ENCODE results near the gene VPS25. TPM values are rescaled to one million over a fixed set of nuclear protein-coding genes. Genes with fewer than 3 reads are reported as not detected.

The VPS25 gene
- total and polyA plus RNA-seq, 8 donors, result 4.1 to 79.6 (median 46.5) TPM

DNA sequence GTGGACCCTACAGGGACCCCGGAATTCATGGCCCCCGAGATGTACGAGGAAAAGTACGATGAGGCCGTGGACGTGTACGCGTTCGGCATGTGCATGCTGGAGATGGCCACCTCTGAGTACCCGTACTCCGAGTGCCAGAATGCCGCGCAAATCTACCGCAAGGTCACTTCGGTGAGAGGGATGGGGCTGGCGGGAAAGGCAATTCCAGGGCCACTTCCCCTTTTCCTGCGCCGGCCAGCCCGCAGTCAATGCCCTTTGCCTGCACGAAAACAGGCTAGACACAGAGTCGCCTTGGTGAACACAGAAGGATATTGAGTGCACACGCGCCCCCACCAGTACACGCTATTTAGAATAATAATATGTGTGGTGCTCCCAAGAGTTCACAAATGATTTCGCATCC, 11.2 kb downstream of the VPS25 start:
- 56 to 76% (median 62%) methylated on average over 24 to 25 of the region's 25 CpGs for WGBS, 5 donors
- peaks cover 22 to 47% (median 28%) of the 10 kb centered on the region in 4 donors for H3K4me1 ChIP-seq
- peaks cover 2 to 6% (median 2%) of the 10 kb centered on the region in 4 donors for H3K36me3 ChIP-seq
- no peak for DNase-seq
- H3K27me3 ChIP-seq, result peaks cover 4 to 87% (median 56%) of the 10 kb centered on the region in 3 donors
- no peaks in the 10 kb centered on the region for H3K9me3 ChIP-seq
- intact Hi-C loops (cut with DNase I; ENCODE audit: low total_unique reads), result no loop called here
- no peak overlapping the region for H3K27ac ChIP-seq
- no peak for TF ChIP-seq POLR2AphosphoS5 (IDR thresholded peaks at IDR 0.05)
- TF ChIP-seq, protein P1, sequence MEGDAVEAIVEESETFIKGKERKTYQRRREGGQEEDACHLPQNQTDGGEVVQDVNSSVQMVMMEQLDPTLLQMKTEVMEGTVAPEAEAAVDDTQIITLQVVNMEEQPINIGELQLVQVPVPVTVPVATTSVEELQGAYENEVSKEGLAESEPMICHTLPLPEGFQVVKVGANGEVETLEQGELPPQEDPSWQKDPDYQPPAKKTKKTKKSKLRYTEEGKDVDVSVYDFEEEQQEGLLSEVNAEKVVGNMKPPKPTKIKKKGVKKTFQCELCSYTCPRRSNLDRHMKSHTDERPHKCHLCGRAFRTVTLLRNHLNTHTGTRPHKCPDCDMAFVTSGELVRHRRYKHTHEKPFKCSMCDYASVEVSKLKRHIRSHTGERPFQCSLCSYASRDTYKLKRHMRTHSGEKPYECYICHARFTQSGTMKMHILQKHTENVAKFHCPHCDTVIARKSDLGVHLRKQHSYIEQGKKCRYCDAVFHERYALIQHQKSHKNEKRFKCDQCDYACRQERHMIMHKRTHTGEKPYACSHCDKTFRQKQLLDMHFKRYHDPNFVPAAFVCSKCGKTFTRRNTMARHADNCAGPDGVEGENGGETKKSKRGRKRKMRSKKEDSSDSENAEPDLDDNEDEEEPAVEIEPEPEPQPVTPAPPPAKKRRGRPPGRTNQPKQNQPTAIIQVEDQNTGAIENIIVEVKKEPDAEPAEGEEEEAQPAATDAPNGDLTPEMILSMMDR (IDR thresholded peaks at IDR 0.05), result no peak
- TF ChIP-seq POLR2A (IDR thresholded peaks at IDR 0.05), result no peak
- no peak for TF ChIP-seq EP300 (IDR thresholded peaks at IDR 0.05)
- no peak overlapping the region for H3K4me3 ChIP-seq

DNA sequence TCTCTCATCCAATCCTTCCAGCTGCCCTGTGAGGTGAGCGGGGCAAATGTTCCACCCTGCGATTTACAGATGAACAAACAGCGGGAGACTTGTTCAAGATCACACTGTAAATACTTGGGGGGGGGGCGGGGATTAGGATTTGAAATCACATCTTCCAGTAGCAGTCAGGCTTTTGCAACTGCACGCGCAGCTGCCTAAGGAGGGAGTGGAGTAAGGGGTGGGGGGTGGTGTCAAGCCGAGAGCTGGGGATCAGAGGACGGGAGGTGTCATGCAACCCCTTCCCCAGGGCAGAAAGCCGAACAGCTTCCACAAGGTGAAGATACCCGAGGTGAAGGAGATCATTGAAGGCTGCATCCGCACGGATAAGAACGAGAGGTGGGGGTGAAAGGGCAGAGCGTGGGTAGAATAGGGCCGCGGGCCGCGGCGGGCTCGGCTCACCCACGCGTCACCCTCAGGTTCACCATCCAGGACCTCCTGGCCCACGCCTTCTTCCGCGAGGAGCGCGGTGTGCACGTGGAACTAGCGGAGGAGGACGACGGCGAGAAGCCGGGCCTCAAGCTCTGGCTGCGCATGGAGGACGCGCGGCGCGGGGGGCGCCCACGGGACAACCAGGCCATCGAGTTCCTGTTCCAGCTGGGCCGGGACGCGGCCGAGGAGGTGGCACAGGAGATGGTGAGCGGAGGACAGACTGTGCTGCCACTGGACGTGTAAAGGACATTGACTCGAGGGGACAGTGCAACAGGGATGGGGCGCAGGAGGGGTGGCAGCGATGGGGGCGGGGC, 11.8 kb downstream of the VPS25 start:
- TF ChIP-seq POLR2AphosphoS5 (IDR thresholded peaks at IDR 0.05) (no peak), POLR2A (IDR thresholded peaks at IDR 0.05) (no peak), EP300 (IDR thresholded peaks at IDR 0.05) (no peak)
- TF ChIP-seq, protein P1 (IDR thresholded peaks at IDR 0.05), result no peak
- intact Hi-C loops (cut with DNase I; ENCODE audit: low total_unique reads), result no loop called here
- no peak for DNase-seq
- Histone ChIP-seq H3K4me3 (no peak overlapping the region), H3K27ac (no peak overlapping the region), H3K4me1 (peaks cover 18 to 41% (median 23%) of the 10 kb centered on the region in 4 donors), H3K27me3 (peaks cover 4 to 84% (median 54%) of the 10 kb centered on the region in 3 donors), H3K9me3 (no peaks in the 10 kb centered on the region), H3K36me3 (no peaks in the 10 kb centered on the region)
- 36 to 65% (median 58%) methylated on average over 37 to 52 of the region's 52 CpGs for WGBS, 5 donors

DNA sequence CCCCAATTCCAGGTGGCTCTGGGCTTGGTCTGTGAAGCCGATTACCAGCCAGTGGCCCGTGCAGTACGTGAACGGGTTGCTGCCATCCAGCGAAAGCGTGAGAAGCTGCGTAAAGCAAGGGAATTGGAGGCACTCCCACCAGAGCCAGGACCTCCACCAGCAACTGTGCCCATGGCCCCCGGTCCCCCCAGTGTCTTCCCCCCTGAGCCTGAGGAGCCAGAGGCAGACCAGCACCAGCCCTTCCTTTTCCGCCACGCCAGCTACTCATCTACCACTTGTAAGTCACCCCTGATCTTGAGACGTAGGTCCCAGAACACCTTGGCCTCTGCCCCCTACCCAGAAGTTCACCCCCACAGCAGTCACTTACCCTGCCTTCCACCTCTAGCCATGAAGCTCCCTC, 14.0 kb downstream of the VPS25 start:
- TF ChIP-seq EP300 (IDR thresholded peaks at IDR 0.05) (no peak), POLR2AphosphoS5 (IDR thresholded peaks at IDR 0.05) (no peak), POLR2A (IDR thresholded peaks at IDR 0.05) (no peak)
- TF ChIP-seq, protein P1 (IDR thresholded peaks at IDR 0.05), result no peak
- no peaks in the 10 kb centered on the region for H3K9me3 ChIP-seq

DNA sequence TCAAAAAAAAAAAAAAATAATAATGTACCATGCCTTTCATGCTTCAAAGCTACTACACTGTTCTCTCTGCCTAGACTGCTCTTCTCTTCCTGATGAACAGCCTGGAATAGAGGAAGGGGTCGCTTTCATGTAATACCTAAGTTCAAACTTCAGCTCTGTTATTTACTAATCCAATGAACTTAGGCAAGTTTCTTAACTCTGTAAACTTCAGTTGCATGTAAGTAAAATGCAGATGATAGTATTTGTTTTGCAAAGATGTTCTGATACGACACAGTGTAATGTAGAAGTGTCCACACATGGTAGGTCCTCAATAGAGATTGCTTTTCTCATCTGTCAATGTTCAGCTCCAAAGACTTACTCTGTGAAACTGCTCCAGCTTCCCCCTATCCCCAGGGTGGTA, 18.7 kb downstream of the VPS25 start:
- H3K9me3 ChIP-seq, result no peaks in the 10 kb centered on the region
- H3K27me3 ChIP-seq, result peaks cover 0 to 15% (median 0%) of the 10 kb centered on the region in 3 donors
- H3K4me1 ChIP-seq, result peaks cover 3 to 14% (median 9%) of the 10 kb centered on the region in 4 donors
- DNase-seq, result no peak
- WGBS, 5 donors, result 67 to 76% (median 71%) methylated on average over 2 of the region's 2 CpGs
- intact Hi-C loops (cut with DNase I; ENCODE audit: low total_unique reads), result no loop called here
- TF ChIP-seq EP300 (IDR thresholded peaks at IDR 0.05) (no peak), POLR2A (IDR thresholded peaks at IDR 0.05) (no peak), POLR2AphosphoS5 (IDR thresholded peaks at IDR 0.05) (no peak)
- TF ChIP-seq, protein P1 (IDR thresholded peaks at IDR 0.05), result no peak
- peaks cover 0 to 26% (median 17%) of the 10 kb centered on the region in 4 donors for H3K36me3 ChIP-seq
- H3K27ac ChIP-seq, result no peak overlapping the region
- no peak overlapping the region for H3K4me3 ChIP-seq

More for the DNA sequence above, 14.0 kb downstream of the VPS25 start:
- Histone ChIP-seq H3K27ac (no peak overlapping the region), H3K4me3 (no peak overlapping the region), H3K27me3 (peaks cover 4 to 61% (median 31%) of the 10 kb centered on the region in 3 donors), H3K36me3 (no peaks in the 10 kb centered on the region), H3K4me1 (peaks cover under 1 to 19% (median 3%) of the 10 kb centered on the region in 4 donors)
- intact Hi-C loops (cut with DNase I; ENCODE audit: low total_unique reads), result no loop called here
- DNase-seq, result no peak
- WGBS, 5 donors, result 85 to 93% (median 90%) methylated on average over 11 of the region's 11 CpGs
